ENCODE results near the gene ROMO1. TPM values are rescaled to one million over a fixed set of nuclear protein-coding genes. Genes with fewer than 3 reads are reported as not detected.

ROMO1 gene
- total RNA-seq, 1 experiment from 2014 or later = 357 TPM

- H3K4me3 ChIP-seq (ENCODE audit: low read depth, low read length) = peak overlapping the region; percentile 93
- H3K4me1 ChIP-seq = peaks cover 22% of the 10 kb centered on the region
- peak overlapping the region; percentile 85 for H3K27ac Mint-ChIP-seq (ENCODE audit: unreplicated experiment)
- H3K27me3 ChIP-seq (replicated peaks; ENCODE audit: control insufficient read depth, insufficient read depth, low read length) = no peaks in the 10 kb centered on the region
- BruUV-seq (replicated peaks) = no TSS peak
- ChIA-PET CTCF (interaction anchor here (0.8 to 2.0 kb wide), 8 partner anchors 40 to 254 kb away, joined by 3 to 8 read pairs (median 5); partner anchors contain the start of genes ERGIC3 and SCAND1), POLR2A (interaction anchor here (0.5 to 2.6 kb wide), 7 partner anchors 31 to 158 kb away, joined by 3 to 46 read pairs (median 8); partner anchors contain the start of genes CPNE1, ERGIC3, RBM12 and RBM39)
- H3K27me3 Mint-ChIP-seq (ENCODE audit: insufficient read depth, unreplicated experiment) = no peaks in the 10 kb centered on the region
- peak overlapping the region; percentile 91 for H3K4me3 Mint-ChIP-seq (ENCODE audit: unreplicated experiment)
- peaks cover 35% of the 10 kb centered on the region for H3K4me1 Mint-ChIP-seq (ENCODE audit: low read depth, unreplicated experiment)
- DNase-seq = no peak
- peaks cover 80% of the 10 kb centered on the region for H3K36me3 Mint-ChIP-seq (ENCODE audit: insufficient read depth, unreplicated experiment)
- intact Hi-C loops (cut with micrococcal nuclease; ENCODE audit: unreplicated experiment) = loop anchor here (1.0 to 5.0 kb wide), 6 partner anchors 35 to 238 kb away; partner anchors contain the start of genes CPNE1 and RBM12
- no peaks in the 10 kb centered on the region for H3K9me3 ChIP-seq
- H3K36me3 ChIP-seq (ENCODE audit: control insufficient read depth, insufficient read depth, low read length) = peaks cover 6% of the 10 kb centered on the region; the same call in 1 of the 2 replicates
- no peaks in the 10 kb centered on the region for H3K9me3 Mint-ChIP-seq (ENCODE audit: unreplicated experiment)
- TF ChIP-seq CTCF (IDR thresholded peaks at IDR 0.05; ENCODE audit: insufficient read depth in 1 of 2, low read depth in 1 of 2, low read length in 1 of 2, severe bottlenecking in 1 of 2, unreplicated experiment in 1 of 2) = no peak
These were observed 886 bp downstream of the ROMO1 start for GRCh38 chr20:35699957-35700624.

DNA sequence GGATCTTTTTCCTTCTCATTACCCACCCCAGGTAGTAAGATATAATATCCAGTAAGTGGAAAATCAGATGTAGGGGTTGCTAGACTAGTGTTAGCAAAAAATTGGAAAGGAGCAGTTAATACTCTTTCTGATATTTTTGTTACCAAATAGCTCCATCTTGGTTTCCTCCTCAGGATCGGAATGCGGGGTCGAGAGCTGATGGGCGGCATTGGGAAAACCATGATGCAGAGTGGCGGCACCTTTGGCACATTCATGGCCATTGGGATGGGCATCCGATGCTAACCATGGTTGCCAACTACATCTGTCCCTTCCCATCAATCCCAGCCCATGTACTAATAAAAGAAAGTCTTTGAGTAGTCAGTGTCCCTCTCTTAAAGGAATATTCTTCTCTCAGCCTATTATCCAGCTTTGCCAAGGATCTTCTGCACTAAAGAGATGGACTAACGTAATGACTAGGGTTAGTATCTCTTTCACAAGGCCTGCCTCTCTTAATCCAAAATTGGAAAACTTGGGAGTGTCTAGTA lies 1.5 kb downstream of the ROMO1 start:
- POLR2A ChIA-PET = interaction anchor here (0.6 to 2.6 kb wide), 5 partner anchors 10 to 81 kb away, joined by 3 to 46 read pairs (median 13); partner anchors contain the start of genes CPNE1, RBM12 and RBM39
- Mint-ChIP-seq H3K27me3 (ENCODE audit: insufficient read depth, unreplicated experiment) (no peaks in the 10 kb centered on the region), H3K4me1 (ENCODE audit: low read depth, unreplicated experiment) (peaks cover 35% of the 10 kb centered on the region), H3K4me3 (ENCODE audit: unreplicated experiment) (peak overlapping the region; percentile 91), H3K9me3 (ENCODE audit: unreplicated experiment) (no peaks in the 10 kb centered on the region), H3K27ac (ENCODE audit: unreplicated experiment) (peak overlapping the region; percentile 85), H3K36me3 (ENCODE audit: insufficient read depth, unreplicated experiment) (peaks cover 81% of the 10 kb centered on the region)
- Histone ChIP-seq H3K9me3 (no peaks in the 10 kb centered on the region), H3K4me3 (ENCODE audit: low read depth, low read length) (peak overlapping the region; percentile 93), H3K36me3 (ENCODE audit: control insufficient read depth, insufficient read depth, low read length) (peaks cover 7% of the 10 kb centered on the region; the same call in 1 of the 2 replicates), H3K27me3 (replicated peaks; ENCODE audit: control insufficient read depth, insufficient read depth, low read length) (no peaks in the 10 kb centered on the region), H3K4me1 (peaks cover 22% of the 10 kb centered on the region)
- peak in 1 of 2 experiments; percentile 46 for DNase-seq
- CTCF ChIA-PET = interaction anchor here (0.8 to 2.0 kb wide), 5 partner anchors 82 to 254 kb away, joined by 3 to 8 read pairs (median 3); partner anchors contain the start of gene SCAND1
- intact Hi-C loops (cut with micrococcal nuclease; ENCODE audit: unreplicated experiment) = no loop called here
- BruUV-seq (replicated peaks) = no TSS peak
- TF ChIP-seq CTCF (IDR thresholded peaks at IDR 0.05; ENCODE audit: insufficient read depth in 1 of 2, low read depth in 1 of 2, low read length in 1 of 2, severe bottlenecking in 1 of 2, unreplicated experiment in 1 of 2) = no peak

DNA sequence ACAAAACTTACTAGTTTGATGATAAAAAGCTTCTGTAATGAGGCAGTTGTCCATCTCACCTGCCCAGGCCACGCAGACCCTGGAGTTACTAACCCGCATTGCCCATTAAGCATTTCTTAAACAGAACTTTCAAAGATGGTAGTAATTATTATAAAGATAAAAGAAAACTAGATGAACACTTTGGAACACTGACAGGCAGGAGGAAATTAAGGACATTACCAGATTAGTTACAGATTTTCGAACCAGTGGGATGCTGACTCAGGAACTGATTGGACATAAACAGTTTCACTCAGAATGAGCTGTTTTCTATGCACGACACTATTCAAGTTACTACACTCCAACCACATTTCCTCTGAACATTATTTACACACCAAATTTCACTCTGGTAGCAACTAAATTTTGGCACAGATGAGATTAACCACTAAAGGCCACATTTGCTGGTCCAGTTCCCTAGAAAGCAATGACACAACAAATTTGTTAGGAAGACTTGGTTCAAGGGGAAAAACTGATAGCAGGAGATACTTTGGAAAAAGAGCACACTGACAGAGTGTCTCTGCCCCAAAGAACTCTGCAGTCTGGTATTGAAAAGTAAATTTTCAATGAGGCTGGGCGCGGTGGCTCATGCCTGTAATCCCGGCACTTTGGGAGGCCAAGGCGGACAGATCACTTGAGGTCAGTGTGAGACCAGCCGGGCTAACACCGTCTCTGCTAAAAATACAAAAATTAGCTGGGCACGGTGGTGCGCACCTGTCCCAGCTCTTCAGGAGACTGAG lies 3.0 kb downstream of the ROMO1 start:
- ChIA-PET CTCF (interaction anchor here (0.5 to 1.7 kb wide), 5 partner anchors 9 to 252 kb away, joined by 3 to 8 read pairs (median 3); partner anchors contain the start of gene SCAND1), POLR2A (interaction anchor here (1.0 to 1.5 kb wide), 4 partner anchors 9 to 416 kb away, joined by 3 to 6 read pairs (median 3); partner anchors contain the start of gene RBM39)
- Mint-ChIP-seq H3K9me3 (ENCODE audit: unreplicated experiment) (no peaks in the 10 kb centered on the region), H3K4me3 (ENCODE audit: unreplicated experiment) (no peak overlapping the region), H3K4me1 (ENCODE audit: low read depth, unreplicated experiment) (peaks cover 35% of the 10 kb centered on the region), H3K36me3 (ENCODE audit: insufficient read depth, unreplicated experiment) (peaks cover 97% of the 10 kb centered on the region), H3K27ac (ENCODE audit: unreplicated experiment) (peak overlapping the region; percentile 47), H3K27me3 (ENCODE audit: insufficient read depth, unreplicated experiment) (no peaks in the 10 kb centered on the region)
- Histone ChIP-seq H3K9me3 (no peaks in the 10 kb centered on the region), H3K4me1 (peaks cover 22% of the 10 kb centered on the region), H3K36me3 (ENCODE audit: control insufficient read depth, insufficient read depth, low read length) (peaks cover 8% of the 10 kb centered on the region), H3K4me3 (ENCODE audit: low read depth, low read length) (no peak overlapping the region), H3K27me3 (replicated peaks; ENCODE audit: control insufficient read depth, insufficient read depth, low read length) (no peaks in the 10 kb centered on the region)
- BruUV-seq (replicated peaks) = no TSS peak
- TF ChIP-seq CTCF (IDR thresholded peaks at IDR 0.05; ENCODE audit: insufficient read depth in 1 of 2, low read depth in 1 of 2, low read length in 1 of 2, severe bottlenecking in 1 of 2, unreplicated experiment in 1 of 2) = no peak
- intact Hi-C loops (cut with micrococcal nuclease; ENCODE audit: unreplicated experiment) = no loop called here
- DNase-seq = no peak

Data from Caco-2 (cell line).